Stimulated activated CD4-positive, alpha-beta T cell treated with anti-CD3 and anti-CD28 coated beads, TNF-alpha, amount 100 ng/mL, for 48 hours (primary cell): Measurements from ENCODE around the gene CD8B.

ENCODE experiments used
- DNase-seq, 3 donors: peaks; one replicate each; pipeline ENCODE4 v3.0.0-alpha.2; 2020; ENCODE audit warnings: low read depth in 3 of 3

Gene CD8B

DNA sequence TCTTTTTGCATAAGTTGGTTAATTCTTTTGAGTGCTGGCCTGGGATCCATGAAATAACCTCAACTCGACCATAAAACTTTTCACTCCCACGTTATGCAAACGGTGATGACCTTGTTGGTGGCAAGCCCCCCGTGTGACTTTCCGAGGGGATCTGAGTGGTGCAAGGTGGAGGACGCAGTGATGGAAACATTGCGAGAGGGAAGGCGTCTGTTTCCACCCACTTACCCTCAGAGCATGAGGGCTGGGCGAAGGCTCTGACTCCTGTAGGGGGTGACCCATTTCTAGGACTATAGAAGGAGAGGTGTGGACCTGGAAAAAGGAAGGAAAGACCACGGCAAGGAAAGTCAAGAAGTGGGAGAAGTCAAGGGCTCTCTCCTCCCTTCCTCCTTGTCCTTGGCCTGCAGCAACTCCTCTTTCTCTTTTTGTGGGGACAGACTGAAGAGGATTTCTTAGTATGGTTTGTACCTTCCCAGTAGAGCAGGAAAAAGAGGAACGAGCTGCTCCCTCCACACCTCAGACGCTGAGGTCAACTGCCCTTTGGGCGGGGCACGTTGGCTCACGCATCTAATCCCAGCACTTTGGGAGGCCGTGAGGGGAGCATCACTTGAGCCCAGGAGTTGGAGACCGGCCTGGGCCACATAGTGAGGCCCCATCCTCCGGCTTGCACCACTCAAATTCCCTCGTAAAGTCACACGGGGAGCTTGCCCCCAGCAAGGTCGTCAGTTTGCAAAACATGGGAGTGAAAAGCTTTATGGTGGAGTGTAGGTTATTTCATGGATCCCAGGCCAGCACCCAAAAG is 55.4 kb downstream of the CD8B start:
- no peak for DNase-seq

DNA sequence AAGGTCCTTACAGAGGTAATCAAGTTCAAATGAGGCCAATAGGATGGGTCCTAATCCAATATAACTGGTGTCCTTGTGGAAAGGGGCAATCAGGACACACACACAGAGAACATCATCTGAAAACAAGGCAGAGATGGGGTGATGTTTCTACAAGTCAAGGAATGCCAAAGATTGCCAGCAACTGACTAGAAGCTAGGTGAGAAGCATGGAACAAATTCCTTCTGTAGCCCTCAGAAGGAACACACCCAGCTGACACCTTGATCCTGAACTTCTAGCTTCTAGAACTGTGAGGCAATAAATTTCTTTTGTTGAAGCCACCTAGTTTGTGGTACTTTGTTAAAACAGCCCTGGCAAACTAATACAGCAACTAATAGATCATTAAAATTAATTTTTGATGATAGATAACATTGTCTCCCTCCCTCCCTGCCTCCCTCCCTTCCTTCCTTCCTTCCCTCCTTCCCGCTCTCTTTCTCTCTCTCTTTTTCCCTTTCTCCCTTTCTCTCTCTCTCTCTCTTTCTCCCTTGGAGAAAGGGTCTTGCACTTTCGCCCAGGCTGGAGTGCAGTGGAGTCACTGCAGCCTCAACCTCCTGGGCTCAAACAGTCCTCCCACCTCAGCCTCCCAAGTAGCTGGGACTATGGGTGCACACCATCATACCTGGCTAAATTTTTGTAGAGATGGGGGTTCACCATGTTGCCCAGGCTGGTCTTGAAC is 60.7 kb downstream of the CD8B start:
- no peak for DNase-seq

- DNase-seq: no peak
These were observed 66.8 kb downstream of the CD8B start for GRCh38 chr2:86794861-86795260.

DNA sequence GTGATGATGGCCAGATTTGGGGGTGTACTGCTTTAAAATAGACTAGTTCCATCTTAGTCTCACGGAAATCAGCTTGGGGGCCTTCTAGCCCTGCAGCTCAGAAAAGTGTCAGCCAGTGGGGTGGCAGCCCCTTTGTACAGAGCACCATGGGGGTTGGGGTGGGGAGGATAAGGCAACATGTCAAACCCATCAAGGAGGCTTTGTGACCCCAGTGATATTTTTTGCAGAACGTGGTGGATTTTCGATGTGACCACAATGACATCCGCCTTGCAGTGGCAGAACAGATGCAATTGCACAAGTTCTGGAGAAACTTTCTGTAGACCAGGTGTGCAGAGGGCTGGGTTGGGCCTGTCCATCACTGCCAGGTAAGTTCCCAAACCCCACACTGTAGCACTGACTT is 67.9 kb downstream of the CD8B start:
- DNase-seq: no peak

DNA sequence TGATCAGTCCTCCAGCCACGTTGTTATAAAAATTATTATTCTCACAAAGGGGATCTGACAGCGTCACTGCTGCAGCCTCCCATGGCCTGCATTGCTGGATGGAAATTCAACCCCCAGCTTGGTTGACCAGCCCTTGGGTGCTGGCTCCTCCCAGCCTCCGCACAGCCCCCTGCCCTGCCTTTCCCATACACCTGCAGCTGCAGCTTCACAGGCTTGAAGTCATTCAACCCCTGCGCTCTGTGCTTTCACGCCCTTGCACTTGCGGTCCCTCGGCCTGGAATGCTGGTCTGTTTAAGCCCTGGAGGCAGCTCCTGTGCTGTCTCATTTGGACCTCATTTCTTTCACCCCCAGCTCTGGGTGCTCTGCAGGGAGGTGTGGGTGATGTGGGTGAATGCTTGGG is 70.1 kb downstream of the CD8B start:
- no peak for DNase-seq

DNA sequence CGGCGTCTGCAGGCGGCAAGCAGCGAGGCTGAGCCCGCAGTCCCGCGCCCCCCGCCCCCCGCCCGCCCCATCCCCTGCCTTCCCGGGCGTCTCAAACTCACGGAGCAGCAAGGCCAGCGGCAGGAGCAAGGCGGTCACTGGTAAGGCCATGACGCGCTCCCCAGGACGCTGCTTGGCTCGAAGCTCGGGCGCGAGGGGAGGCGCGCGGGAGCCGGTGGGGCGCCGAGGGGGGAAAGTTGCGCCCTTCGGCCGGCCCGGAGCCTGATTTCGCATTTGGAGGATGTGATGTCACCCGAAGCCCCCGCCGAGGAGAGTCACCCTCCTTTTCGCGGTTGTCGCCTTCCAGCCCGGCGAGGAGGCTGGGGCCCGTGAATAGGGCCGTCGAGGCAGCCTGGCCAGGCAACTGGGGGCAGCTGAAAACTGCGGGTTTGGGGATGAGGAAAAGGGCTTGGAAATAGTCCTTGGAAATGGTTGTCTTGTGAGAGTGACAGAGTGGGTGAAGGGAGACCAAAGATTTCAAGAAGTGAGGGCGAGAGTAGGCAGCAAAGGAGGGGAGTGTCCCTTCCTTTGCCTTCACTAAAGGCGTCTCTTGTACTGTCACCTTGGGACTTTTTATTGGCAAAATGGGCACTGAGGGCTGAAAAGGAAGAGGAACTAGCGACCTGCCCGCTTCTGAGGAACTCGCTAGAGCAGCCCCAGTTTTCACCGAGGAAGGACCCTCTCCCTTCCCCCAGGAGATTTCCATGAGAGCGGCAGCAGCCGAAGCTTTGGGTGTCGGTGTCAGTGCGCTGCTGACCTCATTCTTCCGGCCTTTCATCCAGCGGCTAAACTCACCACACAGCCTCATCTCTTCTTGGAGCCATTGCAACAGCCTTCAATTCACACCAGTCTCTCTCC is 70.8 kb downstream of the CD8B start, which contains the start of gene CD8A:
Gene CD8A, minus strand, starts transcription at position 238 of the 897 bp plus-strand sequence. Its CDS starts 88 bp downstream, at position 150.
- DNase-seq: no peak

DNA sequence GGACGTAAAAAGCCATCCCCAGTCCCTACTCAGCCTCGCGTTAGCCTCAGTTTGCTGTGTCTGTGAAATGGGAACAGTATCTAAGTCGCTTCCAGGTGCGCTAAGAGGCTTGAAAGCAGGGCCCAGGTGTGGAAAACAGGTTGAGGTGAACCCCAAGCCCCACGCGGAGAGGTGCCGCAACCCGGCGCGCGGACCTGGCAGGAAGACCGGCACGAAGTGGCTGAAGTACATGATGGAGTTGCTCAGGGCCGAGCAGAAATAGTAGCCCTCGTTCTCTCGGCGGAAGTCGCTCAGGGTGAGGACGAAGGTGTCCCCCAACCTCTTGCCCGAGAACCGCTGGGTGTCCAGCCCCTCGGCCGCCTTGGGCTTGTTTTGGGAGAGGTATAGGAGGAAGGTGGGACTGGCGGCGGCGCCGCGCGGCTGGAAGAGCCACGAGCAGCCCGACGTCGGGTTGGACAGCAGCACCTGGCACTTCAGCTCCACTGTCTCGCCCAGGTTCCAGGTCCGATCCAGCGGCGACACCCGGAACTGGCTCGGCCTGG is 71.5 kb downstream of the CD8B start:
- DNase-seq: no peak

GRCh38 chr2:86789687-86790133 is 72.0 kb downstream of the CD8B start:
- no peak for DNase-seq

DNA sequence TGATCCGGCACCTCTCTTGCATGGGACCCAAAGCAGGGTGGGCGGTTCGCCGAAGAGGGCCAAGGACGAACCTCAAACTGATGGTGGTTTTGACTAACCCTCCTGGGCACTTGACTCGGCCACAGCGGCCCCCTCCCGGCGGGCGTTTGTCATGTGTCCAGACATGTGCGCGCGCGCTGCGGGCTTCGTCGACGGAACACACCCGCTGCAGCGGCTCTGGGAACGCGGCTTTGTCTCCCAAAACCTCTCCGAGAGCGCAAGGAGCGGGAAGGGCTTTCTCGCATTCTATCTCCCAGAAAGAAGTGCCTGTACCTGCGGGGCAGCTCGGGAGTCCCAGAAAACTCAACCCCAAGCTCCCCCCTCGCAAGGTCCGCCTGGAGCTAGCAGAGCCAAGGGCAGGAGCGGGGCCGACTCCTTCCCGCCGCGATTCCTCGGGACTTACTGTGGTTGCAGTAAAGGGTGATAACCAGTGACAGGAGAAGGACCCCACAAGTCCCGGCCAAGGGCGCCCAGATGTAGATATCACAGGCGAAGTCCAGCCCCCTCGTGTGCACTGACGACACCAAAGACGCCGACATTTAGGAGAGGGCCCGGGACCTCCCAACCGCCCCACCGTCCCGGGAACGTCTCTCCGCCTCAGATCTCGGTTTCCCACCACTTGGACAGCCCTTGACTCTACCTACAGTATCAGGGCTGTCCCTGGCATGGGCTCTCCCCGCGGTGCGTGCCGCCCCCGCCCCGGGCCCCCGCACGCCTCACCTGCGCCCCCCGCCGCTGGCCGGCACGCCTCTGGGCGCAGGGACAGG is 72.6 kb downstream of the CD8B start:
- DNase-seq: no peak

GRCh38 chr2:86788165-86788564 is 73.5 kb downstream of the CD8B start:
- no peak for DNase-seq

DNA sequence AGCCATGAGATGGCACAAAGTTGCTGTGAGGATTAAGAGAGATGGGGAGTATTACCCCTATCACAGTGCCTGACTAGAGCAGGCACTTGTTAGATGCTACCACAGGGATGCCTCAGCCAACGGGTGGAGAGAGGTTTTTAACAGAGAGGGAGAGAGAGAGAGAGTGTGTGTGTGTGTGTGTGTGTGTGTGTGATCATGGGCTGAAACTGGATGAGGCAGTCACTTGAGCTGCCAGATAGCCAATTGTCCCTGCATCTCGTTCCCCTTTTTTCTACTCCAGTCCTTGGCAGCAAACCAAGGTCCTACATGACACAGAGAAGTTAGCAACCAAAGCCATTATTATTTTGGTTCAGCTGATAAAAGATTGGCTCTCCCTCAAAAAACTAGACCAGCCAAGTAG is 74.0 kb downstream of the CD8B start:
- DNase-seq: no peak

DNA sequence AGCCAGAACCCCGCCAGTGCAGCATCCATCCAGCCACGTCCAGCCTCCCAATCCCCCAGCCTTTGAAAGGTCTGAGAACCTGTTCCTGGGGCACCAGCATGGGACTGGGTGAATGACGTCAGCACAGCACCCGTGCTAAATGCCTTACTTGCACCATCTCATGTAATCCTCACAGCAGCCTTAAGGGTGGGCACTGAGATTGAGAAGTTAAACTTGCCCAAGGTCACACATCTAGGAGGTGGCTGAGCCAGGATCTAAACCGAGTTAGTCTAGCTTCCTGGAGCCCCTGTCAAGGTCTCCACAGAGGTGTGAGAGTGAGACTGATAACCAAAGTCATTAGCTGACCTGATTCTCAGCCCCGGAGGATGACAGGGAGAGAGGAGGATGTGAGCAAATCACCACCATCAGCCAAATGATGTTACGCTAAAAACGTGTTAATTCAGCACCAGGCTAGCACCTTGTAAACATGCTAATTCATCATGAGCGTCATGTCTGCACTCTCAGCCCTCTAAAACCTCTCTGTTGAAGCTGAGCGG is 75.6 kb downstream of the CD8B start:
- DNase-seq: no peak

- DNase-seq: no peak
These were observed 76.2 kb downstream of the CD8B start for GRCh38 chr2:86785456-86785855.

DNA sequence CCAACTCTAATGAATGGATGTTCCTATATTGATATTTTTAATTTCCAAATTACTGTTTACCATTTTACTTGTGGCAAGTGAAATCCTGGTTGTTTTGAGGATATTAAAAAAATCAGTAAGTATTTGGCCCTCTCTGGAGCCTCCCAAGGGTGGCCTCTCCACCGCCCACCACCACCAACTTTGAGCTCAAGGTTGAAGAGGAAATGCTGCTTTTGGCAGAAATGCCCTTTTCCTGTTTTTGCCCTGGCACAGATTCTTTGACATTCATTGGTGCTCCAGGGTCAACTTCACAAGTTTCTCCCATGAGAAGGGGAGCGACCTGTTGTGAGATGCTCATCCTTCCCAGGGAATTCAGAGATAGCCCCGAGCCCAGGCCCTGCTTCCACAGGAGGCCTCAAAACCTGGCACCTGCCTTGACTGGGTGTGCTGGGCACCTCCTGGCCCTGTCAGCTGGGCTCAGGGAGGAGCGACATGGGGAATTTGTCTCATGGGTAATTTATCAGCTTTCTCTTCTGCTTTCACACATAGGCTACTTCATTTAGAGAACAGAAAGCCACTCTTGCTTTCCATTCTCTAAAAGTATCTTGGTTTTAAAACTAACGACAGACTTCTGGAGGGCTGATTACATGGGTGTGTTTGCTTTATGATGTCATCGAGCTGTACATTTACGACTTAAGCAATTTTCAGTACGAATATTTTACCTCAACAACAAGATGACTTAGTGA is 77.9 kb downstream of the CD8B start:
- DNase-seq: no peak

DNA sequence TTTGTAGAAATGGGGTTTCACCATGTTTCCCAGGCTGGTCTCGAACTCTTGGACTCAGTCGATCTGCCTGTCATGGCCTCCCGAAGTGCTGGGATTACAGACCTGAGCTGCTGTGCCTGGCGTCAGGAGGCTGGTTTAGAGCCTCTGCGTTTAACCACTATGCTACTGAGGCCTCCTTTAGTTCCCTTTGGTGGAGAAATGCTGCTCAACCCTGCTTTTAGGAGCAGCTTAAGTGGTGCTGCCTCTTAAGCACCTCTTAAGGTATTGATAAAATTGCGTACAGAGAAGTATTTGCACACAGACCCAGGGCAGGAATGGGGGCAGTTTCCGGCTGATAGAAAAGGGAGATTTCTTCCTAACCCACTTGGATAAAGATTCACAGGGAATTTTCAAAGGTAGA is 78.9 kb downstream of the CD8B start:
- DNase-seq: no peak

GRCh38 chr2:86781363-86781762 is 80.3 kb downstream of the CD8B start:
- DNase-seq: no peak

DNA sequence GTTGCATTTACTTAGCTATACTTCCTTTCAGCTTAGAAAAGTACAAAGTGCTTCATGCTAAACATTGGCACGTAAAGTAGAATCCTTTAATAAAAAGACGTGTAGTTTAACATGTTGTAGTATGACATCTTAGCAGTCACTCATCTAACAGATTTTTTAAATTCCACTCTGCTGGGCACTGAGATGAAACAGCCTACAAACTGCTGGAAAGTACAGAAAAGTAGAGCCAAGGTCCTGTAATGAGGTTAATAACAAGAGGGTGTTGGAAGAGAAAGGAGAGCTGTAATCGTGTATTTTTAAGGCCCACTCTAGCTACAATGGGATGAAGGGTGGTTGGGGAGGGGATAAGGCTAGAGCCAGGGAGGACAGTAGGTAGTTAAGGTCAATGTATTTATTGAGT is 81.7 kb downstream of the CD8B start:
- DNase-seq: no peak

GRCh38 chr2:86778957-86779356 is 82.7 kb downstream of the CD8B start:
- DNase-seq: no peak

DNA sequence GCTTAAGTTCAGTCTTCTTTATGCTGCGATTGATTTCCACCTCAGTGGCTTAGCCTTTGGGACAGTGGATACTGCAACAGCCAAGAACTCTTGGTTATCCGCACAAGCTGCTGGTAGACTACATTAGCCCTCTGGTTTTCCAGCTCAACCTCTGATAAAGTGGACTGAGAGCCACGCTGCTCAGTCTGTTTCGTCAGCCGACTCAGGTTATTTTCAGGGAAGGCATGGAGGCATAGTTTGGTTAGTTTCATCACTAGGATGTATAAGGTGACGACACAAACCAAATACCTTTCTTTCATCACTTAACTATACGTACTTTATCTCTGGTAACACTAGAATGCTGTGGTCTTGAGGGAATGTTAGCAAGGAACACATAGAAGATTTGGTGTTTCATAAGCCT is 85.2 kb downstream of the CD8B start:
- DNase-seq: no peak

- DNase-seq: no peak
These were observed 86.3 kb downstream of the CD8B start for GRCh38 chr2:86775338-86775737.
